Urinary bladder (tissue), 4 donors: ENCODE measurements around the gene ATP7B. TPM values are rescaled to one million over a fixed set of nuclear protein-coding genes. Genes with fewer than 3 reads are reported as not detected.

Experiments
- DNase-seq: peaks from one replicate; pipeline ENCODE4 v3.0.0-alpha.2; 2015; ENCODE audit errors: extremely low spot score
- H3K27ac ChIP-seq: one replicate; pipeline ENCODE4 v1.5.1; 2013; ENCODE audit warnings: low read depth, mild to moderate bottlenecking, moderate library complexity
- H3K36me3 ChIP-seq: one replicate; pipeline ENCODE4 v1.6.1; 2013; ENCODE audit warnings: mild to moderate bottlenecking, moderate library complexity; ENCODE audit not compliant: insufficient read depth
- H3K4me1 ChIP-seq: one replicate; pipeline ENCODE4 v1.6.1; 2013; ENCODE audit warnings: mild to moderate bottlenecking, moderate library complexity; ENCODE audit not compliant: insufficient read depth
- H3K4me3 ChIP-seq: one replicate; pipeline ENCODE4 v1.5.1; 2013; ENCODE audit warnings: low read depth, low read length
- WGBS: extraction: QIAGEN DNeasy Blood & Tissue Kit; methylation state at CpG from one replicate; pipeline ENCODE4 v1.1.7; 2013; 5-methylcytosine and 5-hydroxymethylcytosine counted together
- polyA plus RNA-seq: library from polyadenylated mRNA; stranded (reverse); fragments of 200-250 nt; gene quantifications from one replicate; pipeline ENCODE4 v1.2.3, GENCODE V29; 2013
- total RNA-seq: library from RNA; depleted of rRNA; stranded (reverse); fragments of >200 nt; gene quantifications from one replicate; pipeline ENCODE4 v1.2.3, GENCODE V29; 2014
- donor health status: healthy with polysubstance abuse.
- donor health status: healthy.

ATP7B gene
- total and polyA plus RNA-seq, 2 donors: 3.0 to 6.7 TPM

- no peak overlapping the region for H3K27ac ChIP-seq
- no peak overlapping the region for H3K4me3 ChIP-seq
- no peaks in the 10 kb centered on the region for H3K4me1 ChIP-seq
- DNase-seq: no peak
- WGBS: 83% methylated on average over 8 of the region's 8 CpGs
- H3K36me3 ChIP-seq: no peaks in the 10 kb centered on the region
Measured at GRCh38 chr13:51958217-51958547, 53.1 kb downstream of the ATP7B start.

DNA sequence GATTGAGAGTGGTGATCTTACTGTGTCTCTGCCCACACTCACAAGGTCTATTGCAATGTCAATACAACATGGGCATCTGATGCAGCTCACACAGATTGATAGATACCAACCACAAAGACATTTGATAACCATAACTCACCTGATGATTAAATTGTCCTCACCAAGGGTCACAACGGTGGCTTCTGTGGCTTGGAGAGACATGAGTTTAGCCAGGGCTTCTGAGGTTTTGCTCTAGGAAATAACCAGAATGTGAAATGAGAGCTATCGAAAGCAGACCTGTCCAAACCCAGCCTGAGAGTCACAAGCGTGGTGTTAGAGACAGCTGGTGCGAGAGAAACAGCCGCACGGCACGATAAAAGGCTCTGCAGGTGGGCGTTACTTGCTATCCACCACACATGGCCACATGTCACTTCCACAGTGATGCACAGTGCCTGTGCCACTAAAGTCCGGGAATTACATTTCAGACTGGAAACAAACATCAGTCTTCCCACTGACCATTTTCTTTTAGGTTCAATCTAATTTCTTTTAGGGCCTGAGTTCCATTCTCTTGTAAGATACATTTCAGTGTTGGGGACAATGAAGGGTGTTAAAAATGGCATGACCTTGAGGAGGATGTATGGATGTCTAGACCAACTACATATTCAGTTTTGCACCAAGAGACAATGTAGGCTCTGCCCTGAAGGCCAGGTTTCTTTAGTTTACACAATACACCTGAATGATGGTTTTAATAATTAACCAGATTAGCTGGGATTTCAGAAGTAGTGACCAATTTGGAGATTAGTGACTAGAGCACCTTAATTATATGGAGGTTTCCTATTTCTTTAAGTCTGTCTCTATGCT, 53.7 kb downstream of the ATP7B start:
- Histone ChIP-seq H3K36me3 (no peaks in the 10 kb centered on the region), H3K4me1 (no peaks in the 10 kb centered on the region), H3K27ac (no peak overlapping the region), H3K4me3 (no peak overlapping the region)
- DNase-seq: no peak
- WGBS: 93% methylated on average over 9 of the region's 9 CpGs

GRCh38 chr13:51956717-51957116, 54.5 kb downstream of the ATP7B start:
- no peak overlapping the region for H3K27ac ChIP-seq
- H3K4me1 ChIP-seq: no peaks in the 10 kb centered on the region
- H3K4me3 ChIP-seq: no peak overlapping the region
- no peaks in the 10 kb centered on the region for H3K36me3 ChIP-seq
- no peak for DNase-seq

DNA sequence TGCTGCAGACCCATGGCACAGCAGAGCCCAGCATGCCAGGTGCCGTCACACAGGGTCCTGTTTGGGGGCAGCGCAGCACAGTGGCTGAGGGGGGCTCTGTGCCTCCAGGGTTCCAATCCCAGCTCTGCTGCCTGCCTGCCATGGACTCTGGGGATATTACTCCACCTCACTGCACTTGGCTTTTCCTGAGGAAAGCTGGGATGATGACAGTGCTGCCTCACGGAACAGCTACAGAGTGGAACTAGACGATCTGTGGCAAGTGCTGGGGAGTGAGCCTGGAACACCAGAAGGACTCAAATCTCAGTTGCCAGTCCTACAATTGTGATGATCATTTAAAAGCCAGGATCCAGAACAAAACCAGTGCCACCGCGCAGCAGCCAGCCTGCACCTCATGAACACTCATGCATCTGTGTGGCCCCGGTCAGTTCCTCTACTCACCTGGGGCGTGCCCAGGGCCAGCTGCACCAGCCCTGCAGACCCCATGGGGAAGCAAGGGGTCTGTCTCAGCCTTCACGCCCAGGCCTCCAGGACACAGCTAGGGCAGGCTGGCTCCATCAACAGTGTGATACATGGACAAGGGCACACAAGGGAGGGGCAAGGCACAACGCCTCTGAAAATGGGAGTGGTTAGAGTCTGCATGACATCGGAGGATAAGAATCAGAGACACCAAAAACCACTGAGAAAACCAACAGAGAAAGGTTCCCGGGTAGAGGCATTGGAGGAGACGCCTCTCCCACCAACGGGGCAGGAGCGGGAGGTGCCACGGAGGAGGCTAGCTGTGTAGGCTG, 55.2 kb downstream of the ATP7B start:
- WGBS: 89% methylated on average over 16 of the region's 16 CpGs
- H3K27ac ChIP-seq: no peak overlapping the region
- H3K36me3 ChIP-seq: no peaks in the 10 kb centered on the region
- no peaks in the 10 kb centered on the region for H3K4me1 ChIP-seq
- no peak overlapping the region for H3K4me3 ChIP-seq
- no peak for DNase-seq

- no peak for DNase-seq
- WGBS: 85% methylated on average over 15 of the region's 15 CpGs
- Histone ChIP-seq H3K27ac (no peak overlapping the region), H3K4me3 (no peak overlapping the region), H3K36me3 (no peaks in the 10 kb centered on the region), H3K4me1 (no peaks in the 10 kb centered on the region)
Measured at GRCh38 chr13:51955281-51955771, 55.9 kb downstream of the ATP7B start.

GRCh38 chr13:51953347-51954195, 57.7 kb downstream of the ATP7B start:
- Histone ChIP-seq H3K4me3 (no peak overlapping the region), H3K4me1 (no peaks in the 10 kb centered on the region), H3K36me3 (no peaks in the 10 kb centered on the region), H3K27ac (no peak overlapping the region)
- no peak for DNase-seq
- WGBS: 76% methylated on average over 3 of the region's 3 CpGs

DNA sequence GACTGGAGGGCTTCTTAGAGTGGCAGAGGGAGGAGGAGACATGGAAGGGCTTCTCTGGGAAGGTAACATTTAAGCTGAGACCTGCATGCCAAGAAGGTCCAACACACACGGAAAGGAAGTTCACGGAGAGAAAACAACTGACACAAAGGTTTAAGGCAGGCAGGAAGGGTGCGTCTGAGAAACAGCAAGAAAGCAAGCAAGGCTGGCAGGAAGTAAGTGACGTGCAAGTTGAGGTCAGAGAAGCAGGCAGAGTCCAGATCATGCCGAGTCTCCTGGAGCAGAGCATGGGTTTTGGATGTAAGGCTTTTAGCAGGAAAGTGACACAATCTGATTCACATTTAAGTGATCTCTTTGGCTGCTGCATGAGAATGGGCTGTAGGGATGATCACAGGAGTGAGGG, 60.5 kb downstream of the ATP7B start:
- Histone ChIP-seq H3K4me1 (no peaks in the 10 kb centered on the region), H3K4me3 (no peak overlapping the region), H3K36me3 (no peaks in the 10 kb centered on the region), H3K27ac (no peak overlapping the region)
- no peak for DNase-seq
- 82% methylated on average over 5 of the region's 5 CpGs for WGBS

DNA sequence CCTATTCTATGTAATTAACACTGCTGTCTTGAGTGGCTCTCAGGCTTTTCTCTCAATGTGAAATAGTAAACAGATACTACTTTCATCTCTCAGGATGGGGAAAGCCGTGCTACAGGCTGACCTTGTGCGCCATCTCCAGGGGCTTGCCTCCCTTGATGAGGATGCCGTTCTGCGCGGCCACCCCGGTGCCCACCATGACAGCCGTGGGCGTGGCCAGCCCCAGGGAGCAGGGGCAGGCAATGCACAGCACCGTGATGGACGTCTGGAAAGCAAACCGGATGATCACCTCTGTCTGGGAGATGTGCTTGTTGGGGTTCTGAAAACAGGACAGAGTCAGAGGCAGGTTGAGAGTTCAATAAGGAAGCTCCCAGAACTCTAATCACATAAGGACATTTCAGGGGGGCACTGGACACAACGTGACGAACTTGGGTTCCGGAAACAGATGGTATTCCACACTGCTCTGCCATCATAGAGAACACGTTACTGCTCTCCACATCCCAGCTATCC, 65.0 kb downstream of the ATP7B start:
- 91% methylated on average over 15 of the region's 15 CpGs for WGBS
- Histone ChIP-seq H3K4me3 (no peak overlapping the region), H3K36me3 (no peaks in the 10 kb centered on the region), H3K27ac (no peak overlapping the region), H3K4me1 (no peaks in the 10 kb centered on the region)
- no peak for DNase-seq

DNA sequence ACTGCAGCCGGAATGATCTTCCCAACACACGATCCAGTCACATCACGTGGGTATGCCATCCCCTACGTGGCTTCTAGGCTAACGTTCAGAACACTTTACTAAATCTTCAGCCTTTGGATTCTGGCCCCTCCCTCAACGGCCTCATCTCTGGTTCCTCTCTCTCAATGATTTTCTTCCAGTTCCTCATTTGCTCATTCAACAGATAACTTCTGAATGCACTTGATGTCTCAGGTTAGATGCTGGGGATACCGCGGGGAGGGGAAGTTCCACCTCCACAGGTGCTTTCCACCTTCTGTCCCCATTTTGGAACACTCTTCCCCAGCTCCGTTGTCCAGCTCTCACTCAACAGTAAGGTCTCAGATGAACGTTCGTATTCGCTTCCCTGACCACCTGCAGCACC, 66.1 kb downstream of the ATP7B start:
- H3K36me3 ChIP-seq: no peaks in the 10 kb centered on the region
- WGBS: 87% methylated on average over 12 of the region's 12 CpGs
- no peaks in the 10 kb centered on the region for H3K4me1 ChIP-seq
- H3K4me3 ChIP-seq: no peak overlapping the region
- no peak overlapping the region for H3K27ac ChIP-seq
- no peak for DNase-seq

DNA sequence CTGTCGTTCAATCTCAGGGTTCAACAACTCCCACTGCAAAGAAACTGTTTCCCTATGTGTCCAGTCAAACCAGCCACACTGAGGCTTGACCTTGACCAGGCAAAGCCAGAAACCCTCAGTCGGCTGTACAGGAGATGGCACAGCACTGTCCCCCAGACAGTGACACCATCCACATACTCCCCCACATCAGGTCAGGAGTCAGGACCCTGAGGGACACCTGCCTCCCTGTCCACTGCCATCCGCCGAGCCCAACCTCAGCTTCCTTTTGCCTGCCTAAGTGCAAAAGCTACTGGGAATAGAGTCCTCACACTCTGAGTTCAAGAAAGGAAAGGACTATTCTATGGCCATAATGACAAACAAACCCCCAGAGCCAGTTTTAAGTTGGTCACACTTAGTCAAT, 66.8 kb downstream of the ATP7B start:
- no peak for DNase-seq
- 88% methylated on average over 4 of the region's 4 CpGs for WGBS
- no peak overlapping the region for H3K27ac ChIP-seq
- H3K4me3 ChIP-seq: no peak overlapping the region
- no peaks in the 10 kb centered on the region for H3K4me1 ChIP-seq
- H3K36me3 ChIP-seq: no peaks in the 10 kb centered on the region

GRCh38 chr13:51943721-51944120, 67.5 kb downstream of the ATP7B start:
- no peak overlapping the region for H3K27ac ChIP-seq
- H3K4me3 ChIP-seq: no peak overlapping the region
- H3K36me3 ChIP-seq: no peaks in the 10 kb centered on the region
- no peaks in the 10 kb centered on the region for H3K4me1 ChIP-seq
- DNase-seq: no peak
- WGBS: 91% methylated on average over 8 of the region's 8 CpGs

DNA sequence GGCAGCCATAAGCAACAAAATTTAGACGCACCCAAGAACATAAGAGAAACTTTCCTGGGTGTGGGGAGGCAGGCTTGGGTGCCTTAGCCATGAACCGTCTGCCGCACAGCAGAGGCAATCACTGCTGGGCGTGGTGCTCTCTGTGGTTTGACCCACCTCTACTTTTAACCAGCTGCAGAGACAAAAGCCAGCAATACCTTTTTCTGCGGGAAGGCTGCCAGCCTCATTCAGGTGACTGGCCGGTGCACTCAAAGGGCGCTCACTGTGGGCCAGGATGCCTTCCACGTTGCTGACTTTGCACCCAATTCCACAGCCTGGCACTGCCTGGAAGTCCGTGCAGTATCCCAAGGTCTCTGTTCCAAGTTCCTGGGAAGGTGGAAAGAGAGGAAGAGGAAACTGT, 69.1 kb downstream of the ATP7B start:
- H3K27ac ChIP-seq: no peak overlapping the region
- no peak overlapping the region for H3K4me3 ChIP-seq
- H3K4me1 ChIP-seq: no peaks in the 10 kb centered on the region
- 80% methylated on average over 9 of the region's 9 CpGs for WGBS
- H3K36me3 ChIP-seq: no peaks in the 10 kb centered on the region
- no peak for DNase-seq

GRCh38 chr13:51938454-51938853, 72.8 kb downstream of the ATP7B start:
- Histone ChIP-seq H3K4me1 (no peaks in the 10 kb centered on the region), H3K27ac (no peak overlapping the region), H3K4me3 (no peak overlapping the region), H3K36me3 (no peaks in the 10 kb centered on the region)
- WGBS: 68% methylated on average over 3 of the region's 3 CpGs
- DNase-seq: no peak
